HG02610 (cell line): ENCODE data around the gene COMMD4.
"Not testable (repeated sequence)": the region's sequence is repeated elsewhere in the genome, so short reads cannot be mapped to it uniquely, and the experiment has no call there.

Source experiments
- ATAC-seq: cut with Tn5 transposase; IDR thresholded peaks from one replicate; pipeline ENCODE4 v1.9.1; 2021; ENCODE audit warnings: mild to moderate bottlenecking, moderate library complexity; ENCODE audit not compliant: unreplicated experiment

Gene COMMD4

GRCh38 chr15:75369897-75370581 is 34.2 kb downstream of the COMMD4 start:
- ATAC-seq, result no peak

- no peak for ATAC-seq
Measured at GRCh38 chr15:75371486-75371885, 35.6 kb downstream of the COMMD4 start.

GRCh38 chr15:75371901-75372688 is 36.2 kb downstream of the COMMD4 start:
- ATAC-seq, result no peak

- ATAC-seq, result no peak
Measured at GRCh38 chr15:75380773-75381172, 44.9 kb downstream of the COMMD4 start.

- ATAC-seq, result not testable (repeated sequence)
Measured at GRCh38 chr15:75383986-75384385, 48.1 kb downstream of the COMMD4 start.
